Type B pancreatic cell (in vitro differentiated cells): ENCODE data around the gene SLC18A2. TPM values are rescaled to one million over a fixed set of nuclear protein-coding genes. Genes with fewer than 3 reads are reported as not detected.
"Not testable (repeated sequence)": the region's sequence is repeated elsewhere in the genome, so short reads cannot be mapped to it uniquely, and the experiment has no call there.

Experiments used
- DNase-seq: peaks from one replicate; pipeline ENCODE4 v3.0.0; 2021; ENCODE audit warnings: mixed read lengths; ENCODE audit not compliant: unreplicated experiment; ENCODE audit errors: extremely low spot score
- H3K27ac Mint-ChIP-seq: 2 replicates; pipeline ENCODE4 v1.8.0; 2021; ENCODE audit warnings: mild to moderate bottlenecking, mixed read lengths
- H3K27me3 Mint-ChIP-seq: 2 replicates; pipeline ENCODE4 v1.8.0; 2021; ENCODE audit warnings: mixed read lengths
- H3K36me3 Mint-ChIP-seq: 2 replicates; pipeline ENCODE4 v1.8.0; 2021; ENCODE audit warnings: mixed read lengths
- H3K4me1 Mint-ChIP-seq: one replicate; pipeline ENCODE4 v1.8.0; 2021; ENCODE audit warnings: mixed read lengths; ENCODE audit not compliant: unreplicated experiment
- H3K4me3 Mint-ChIP-seq: 2 replicates; pipeline ENCODE4 v1.8.0; 2021; ENCODE audit warnings: mild to moderate bottlenecking, mixed read lengths
- H3K9me3 Mint-ChIP-seq: 2 replicates; pipeline ENCODE4 v1.8.0; 2021; ENCODE audit warnings: mixed read lengths
- total RNA-seq: library from RNA; stranded (reverse); gene quantifications from 2 replicates; pipeline ENCODE4 v1.2.1, GENCODE V29; 2021; ENCODE audit warnings: low replicate concordance
- TF ChIP-seq, protein P1 (sequence below): fragments of 200-600 bp; sonication (generic); conservative IDR thresholded peaks from 2 replicates; pipeline ENCODE4 v1.5.0; 2021; ENCODE audit warnings: antibody characterized with exemption, mild to moderate bottlenecking

The SLC18A2 gene
- total RNA-seq, 1 donor from 2014 or later = 1.8 TPM

DNA sequence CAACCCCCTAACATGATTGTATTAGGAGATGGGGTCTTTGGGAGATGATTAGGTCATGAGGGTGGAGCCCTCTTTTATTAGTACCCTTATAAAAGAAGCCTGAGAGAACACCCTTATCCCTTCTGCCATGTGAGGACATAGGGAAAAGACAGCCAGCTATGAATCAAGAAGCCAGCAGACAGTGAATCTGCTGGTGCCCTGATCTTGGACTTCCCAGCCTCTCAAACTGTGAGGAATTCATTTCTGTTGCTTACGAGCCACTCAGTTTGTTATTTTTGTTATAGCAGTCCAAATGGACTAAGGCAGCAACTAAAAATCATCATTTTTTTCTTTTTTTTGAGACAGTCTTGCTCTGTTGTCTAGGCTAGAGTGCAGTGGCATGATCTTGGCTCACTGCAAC, 59.8 kb downstream of the SLC18A2 start:
- peaks cover 21% of the 10 kb centered on the region for H3K9me3 Mint-ChIP-seq
- H3K36me3 Mint-ChIP-seq = peaks cover 30% of the 10 kb centered on the region
- TF ChIP-seq, protein P1, sequence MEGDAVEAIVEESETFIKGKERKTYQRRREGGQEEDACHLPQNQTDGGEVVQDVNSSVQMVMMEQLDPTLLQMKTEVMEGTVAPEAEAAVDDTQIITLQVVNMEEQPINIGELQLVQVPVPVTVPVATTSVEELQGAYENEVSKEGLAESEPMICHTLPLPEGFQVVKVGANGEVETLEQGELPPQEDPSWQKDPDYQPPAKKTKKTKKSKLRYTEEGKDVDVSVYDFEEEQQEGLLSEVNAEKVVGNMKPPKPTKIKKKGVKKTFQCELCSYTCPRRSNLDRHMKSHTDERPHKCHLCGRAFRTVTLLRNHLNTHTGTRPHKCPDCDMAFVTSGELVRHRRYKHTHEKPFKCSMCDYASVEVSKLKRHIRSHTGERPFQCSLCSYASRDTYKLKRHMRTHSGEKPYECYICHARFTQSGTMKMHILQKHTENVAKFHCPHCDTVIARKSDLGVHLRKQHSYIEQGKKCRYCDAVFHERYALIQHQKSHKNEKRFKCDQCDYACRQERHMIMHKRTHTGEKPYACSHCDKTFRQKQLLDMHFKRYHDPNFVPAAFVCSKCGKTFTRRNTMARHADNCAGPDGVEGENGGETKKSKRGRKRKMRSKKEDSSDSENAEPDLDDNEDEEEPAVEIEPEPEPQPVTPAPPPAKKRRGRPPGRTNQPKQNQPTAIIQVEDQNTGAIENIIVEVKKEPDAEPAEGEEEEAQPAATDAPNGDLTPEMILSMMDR = no peak
- H3K27ac Mint-ChIP-seq = no peak overlapping the region
- H3K27me3 Mint-ChIP-seq = no peaks in the 10 kb centered on the region
- DNase-seq = no peak
- H3K4me3 Mint-ChIP-seq = no peak overlapping the region
- H3K4me1 Mint-ChIP-seq = no peaks in the 10 kb centered on the region

DNA sequence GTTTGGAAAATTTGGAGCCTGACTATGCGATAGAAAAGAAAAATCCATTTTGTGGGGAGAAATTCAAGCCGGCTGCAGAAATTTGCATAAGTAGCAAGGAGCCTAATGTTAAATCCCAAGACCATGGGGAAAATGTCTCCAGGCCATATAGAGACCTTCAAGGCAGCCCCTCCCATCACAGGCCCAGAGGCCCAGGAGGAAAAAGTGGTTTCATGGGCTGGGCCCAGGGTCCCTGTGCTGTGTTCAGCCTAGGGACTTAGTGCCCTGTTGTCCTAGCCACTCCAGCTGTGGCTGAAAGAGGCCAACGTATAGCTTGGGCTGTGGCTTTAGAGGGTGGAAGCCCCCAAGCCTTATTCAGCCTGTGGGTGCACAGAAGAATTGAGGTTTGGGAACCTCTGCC, 62.5 kb downstream of the SLC18A2 start:
- Mint-ChIP-seq H3K9me3 (peaks cover 21% of the 10 kb centered on the region), H3K36me3 (peaks cover 30% of the 10 kb centered on the region)
- H3K4me3 Mint-ChIP-seq, H3K27ac Mint-ChIP-seq, H3K27me3 Mint-ChIP-seq, H3K4me1 Mint-ChIP-seq, DNase-seq: not testable (repeated sequence)

DNA sequence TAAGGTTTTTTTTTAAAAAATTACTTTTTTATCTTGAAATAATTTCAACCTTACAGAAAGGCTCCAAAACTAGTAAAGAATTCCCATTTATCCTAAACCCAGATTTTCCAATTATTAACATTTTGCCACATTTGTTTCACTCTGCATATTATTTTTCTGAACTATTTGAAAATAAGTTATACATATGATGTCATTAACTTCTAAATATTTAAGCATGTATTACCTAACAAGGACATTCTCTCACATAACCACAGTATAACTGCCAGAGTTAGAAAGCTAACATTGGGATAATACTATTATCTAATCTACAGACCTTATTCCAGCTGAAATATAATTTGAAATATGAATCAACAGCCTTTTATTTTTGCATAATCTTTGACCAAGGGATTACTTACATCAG, 65.8 kb downstream of the SLC18A2 start:
- Mint-ChIP-seq H3K27me3 (no peaks in the 10 kb centered on the region), H3K4me3 (no peak overlapping the region), H3K4me1 (no peaks in the 10 kb centered on the region), H3K9me3 (peaks cover 10% of the 10 kb centered on the region), H3K36me3 (peaks cover 20% of the 10 kb centered on the region), H3K27ac (no peak overlapping the region)
- TF ChIP-seq, protein P1 = no peak
- no peak for DNase-seq

DNA sequence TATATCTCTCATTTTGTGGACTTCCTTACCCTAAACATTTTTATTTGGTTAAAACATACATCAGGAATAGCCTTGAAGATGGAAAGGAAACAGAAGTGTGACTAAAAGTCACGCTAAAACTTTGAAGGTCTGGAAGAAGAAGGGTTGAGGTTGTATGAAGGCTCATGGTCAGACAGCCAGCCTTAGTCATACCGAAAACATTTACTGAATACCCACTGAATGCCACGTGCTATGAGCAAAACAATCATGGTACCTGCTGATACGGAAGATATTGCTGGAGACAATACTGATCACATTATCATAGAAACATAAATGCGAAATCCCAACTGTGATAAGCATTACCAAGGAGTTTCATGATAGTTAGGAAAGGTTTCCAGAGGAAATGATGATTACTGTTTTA, 70.3 kb downstream of the SLC18A2 start:
- no peak for DNase-seq
- Mint-ChIP-seq H3K36me3 (peaks cover 15% of the 10 kb centered on the region), H3K4me3 (no peak overlapping the region), H3K27me3 (no peaks in the 10 kb centered on the region), H3K9me3 (no peaks in the 10 kb centered on the region), H3K27ac (no peak overlapping the region), H3K4me1 (no peaks in the 10 kb centered on the region)
- TF ChIP-seq, protein P1 = no peak

DNA sequence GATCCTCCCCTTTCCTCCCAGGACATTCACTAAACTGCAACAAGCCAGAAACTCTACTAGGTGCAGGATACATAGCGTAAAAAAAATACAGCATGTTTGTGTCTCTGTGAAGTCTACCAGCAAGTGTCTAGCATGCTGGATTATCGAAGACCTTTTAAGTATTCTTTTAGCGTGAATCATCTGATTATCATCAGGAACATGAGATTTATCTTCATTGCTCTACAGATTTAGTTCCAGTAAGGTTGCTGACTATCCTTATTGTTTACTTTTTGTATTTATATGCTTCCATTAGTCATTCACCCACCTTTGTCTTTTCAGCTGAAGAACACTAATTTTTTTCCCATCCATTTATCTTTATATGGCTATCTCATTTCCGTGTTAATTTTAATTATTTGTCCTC, 71.5 kb downstream of the SLC18A2 start:
- no peak for DNase-seq
- TF ChIP-seq, protein P1 = no peak
- H3K36me3 Mint-ChIP-seq = peaks cover 15% of the 10 kb centered on the region
- H3K9me3 Mint-ChIP-seq = no peaks in the 10 kb centered on the region
- no peak overlapping the region for H3K27ac Mint-ChIP-seq
- no peaks in the 10 kb centered on the region for H3K27me3 Mint-ChIP-seq
- no peak overlapping the region for H3K4me3 Mint-ChIP-seq
- no peaks in the 10 kb centered on the region for H3K4me1 Mint-ChIP-seq

DNA sequence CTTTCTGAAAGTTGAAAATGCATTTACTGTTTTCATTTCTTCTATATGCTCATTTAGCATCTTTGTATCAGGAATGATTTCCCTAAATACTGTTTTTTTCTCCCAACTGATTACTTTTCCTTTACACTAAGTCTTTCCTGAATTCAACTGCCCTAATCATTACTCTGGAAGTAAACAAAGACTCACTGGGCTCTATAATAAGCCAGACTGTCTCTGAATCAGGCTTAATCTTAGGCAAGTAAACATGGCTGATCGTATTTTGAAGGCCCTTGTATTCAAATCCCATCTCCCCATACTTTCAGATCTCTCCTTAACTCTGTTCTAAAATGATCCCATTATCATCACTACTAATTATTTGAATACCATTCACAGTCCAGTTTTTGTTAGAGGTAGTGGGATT, 72.7 kb downstream of the SLC18A2 start:
- no peak overlapping the region for H3K4me3 Mint-ChIP-seq
- peaks cover 15% of the 10 kb centered on the region for H3K36me3 Mint-ChIP-seq
- no peak for DNase-seq
- no peaks in the 10 kb centered on the region for H3K9me3 Mint-ChIP-seq
- H3K27ac Mint-ChIP-seq = no peak overlapping the region
- H3K27me3 Mint-ChIP-seq = no peaks in the 10 kb centered on the region
- TF ChIP-seq, protein P1 = no peak
- no peaks in the 10 kb centered on the region for H3K4me1 Mint-ChIP-seq
